Measurements from ENCODE around the gene DNER.
"Not testable (repeated sequence)": the region's sequence is repeated elsewhere in the genome, so short reads cannot be mapped to it uniquely, and the experiment has no call there.

The DNER gene

GRCh38 chr2:229714080-229714735, at the start of gene DNER:
Gene DNER, minus strand, starts transcription at chr2:229714555. Its CDS starts 132 bp downstream, at chr2:229714423.
- DNase-seq: no peak

- DNase-seq: no peak
Observed at GRCh38 chr2:229761663-229762062, 47.3 kb upstream of the DNER start.

- DNase-seq: not testable (repeated sequence)
Observed at GRCh38 chr2:229757462-229757861, 43.1 kb upstream of the DNER start.

GRCh38 chr2:229752970-229753729, 38.8 kb upstream of the DNER start:
- DNase-seq: no peak

GRCh38 chr2:229749779-229750178, 35.4 kb upstream of the DNER start:
- no peak for DNase-seq

GRCh38 chr2:229748950-229749349, 34.6 kb upstream of the DNER start:
- DNase-seq: no peak

- not testable (repeated sequence) for DNase-seq
Observed at GRCh38 chr2:229742691-229743090, 28.3 kb upstream of the DNER start.

GRCh38 chr2:229740279-229740678, 25.9 kb upstream of the DNER start:
- no peak for DNase-seq

GRCh38 chr2:229738024-229738625, 23.8 kb upstream of the DNER start:
- DNase-seq: no peak

- no peak for DNase-seq
Observed at GRCh38 chr2:229734410-229734809, 20.1 kb upstream of the DNER start.

- DNase-seq: no peak
Observed at GRCh38 chr2:229733611-229734245, 19.4 kb upstream of the DNER start.

GRCh38 chr2:229732897-229733296, 18.5 kb upstream of the DNER start:
- DNase-seq: no peak

- DNase-seq: no peak
Observed at GRCh38 chr2:229731916-229732315, 17.6 kb upstream of the DNER start.

- no peak for DNase-seq
Observed at GRCh38 chr2:229731363-229731762, 17.0 kb upstream of the DNER start.

- DNase-seq: no peak
Observed at GRCh38 chr2:229728370-229728769, 14.0 kb upstream of the DNER start.

- no peak for DNase-seq
Observed at GRCh38 chr2:229726643-229727042, 12.3 kb upstream of the DNER start.

GRCh38 chr2:229725716-229726574, 11.6 kb upstream of the DNER start:
- DNase-seq: peak; percentile 36

- DNase-seq: not testable (repeated sequence)
Observed at GRCh38 chr2:229723192-229723591, 8.8 kb upstream of the DNER start.

- DNase-seq: no peak
Observed at GRCh38 chr2:229719926-229720647, 5.7 kb upstream of the DNER start.

GRCh38 chr2:229718057-229718456, 3.7 kb upstream of the DNER start:
- no peak for DNase-seq

- peak; percentile 64 for DNase-seq
Observed at GRCh38 chr2:229715895-229716507, 1.6 kb upstream of the DNER start.

All from NCI-H2029 treated with DMSO at 0.1 percent for 48 hours (cell line).